PC-9 (cell line): ENCODE data around the gene NPC2.

Experiments
- CTCF ChIP-seq: fragments of 200-600 bp; sonication (generic); conservative IDR thresholded peaks from 2 replicates; pipeline ENCODE4 v1.6.1; 2017; ENCODE audit warnings: mixed run types, antibody characterized with exemption, mild to moderate bottlenecking, moderate library complexity
- EZH2 ChIP-seq: fragments of 200-600 bp; sonication (generic); IDR thresholded peaks from 2 replicates; pipeline ENCODE4 v1.8.0; 2017; ENCODE audit warnings: antibody characterized with exemption, low read depth

GRCh38 chr14:74524076-74524811 lies 31.1 kb upstream of the NPC2 start:
- TF ChIP-seq CTCF (no peak), EZH2 (no peak)
